AG08395 (cell line): ENCODE measurements around the gene SCAF8.
"Not testable (repeated sequence)": the region's sequence is repeated elsewhere in the genome, so short reads cannot be mapped to it uniquely, and the experiment has no call there.

Experiments
- DNase-seq: peaks from one replicate; pipeline ENCODE4 v3.0.0; 2012; ENCODE audit warnings: mixed read lengths, low spot score

Gene SCAF8

GRCh38 chr6:154782193-154782592, 49.0 kb downstream of the SCAF8 start:
- no peak for DNase-seq

- no peak for DNase-seq
Observed at GRCh38 chr6:154783229-154783628, 50.0 kb downstream of the SCAF8 start.

- no peak for DNase-seq
Observed at GRCh38 chr6:154785075-154785474, 51.9 kb downstream of the SCAF8 start.

GRCh38 chr6:154786144-154786868, 53.1 kb downstream of the SCAF8 start:
- no peak for DNase-seq

- DNase-seq, result peak; percentile 2
Observed at GRCh38 chr6:154791556-154792317, 58.5 kb downstream of the SCAF8 start.

GRCh38 chr6:154792325-154792724, 59.1 kb downstream of the SCAF8 start:
- DNase-seq, result no peak

GRCh38 chr6:154792761-154793160, 59.5 kb downstream of the SCAF8 start:
- no peak for DNase-seq

- no peak for DNase-seq
Observed at GRCh38 chr6:154796484-154796883, 63.3 kb downstream of the SCAF8 start.

- DNase-seq, result no peak
Observed at GRCh38 chr6:154797857-154798256, 64.6 kb downstream of the SCAF8 start.

- no peak for DNase-seq
Observed at GRCh38 chr6:154800338-154800737, 67.1 kb downstream of the SCAF8 start.

GRCh38 chr6:154805288-154805911, 72.2 kb downstream of the SCAF8 start:
- DNase-seq, result peak; percentile 55

GRCh38 chr6:154806804-154807203, 73.6 kb downstream of the SCAF8 start:
- DNase-seq, result no peak

GRCh38 chr6:154811663-154812062, 78.4 kb downstream of the SCAF8 start:
- DNase-seq, result not testable (repeated sequence)

- DNase-seq, result no peak
Observed at GRCh38 chr6:154814063-154814462, 80.8 kb downstream of the SCAF8 start.

GRCh38 chr6:154815938-154816820, 83.0 kb downstream of the SCAF8 start:
- peak; percentile 47 for DNase-seq

- DNase-seq, result no peak
Observed at GRCh38 chr6:154821099-154821498, 87.9 kb downstream of the SCAF8 start.

- no peak for DNase-seq
Observed at GRCh38 chr6:154821638-154822037, 88.4 kb downstream of the SCAF8 start.

GRCh38 chr6:154822947-154823558, 89.8 kb downstream of the SCAF8 start:
- no peak for DNase-seq

GRCh38 chr6:154824076-154824475, 90.9 kb downstream of the SCAF8 start:
- no peak for DNase-seq

GRCh38 chr6:154829970-154830369, 96.8 kb downstream of the SCAF8 start:
- DNase-seq, result no peak

- DNase-seq, result no peak
Observed at GRCh38 chr6:154830771-154831170, 97.6 kb downstream of the SCAF8 start.

- no peak for DNase-seq
Observed at GRCh38 chr6:154835307-154835706, 102.1 kb downstream of the SCAF8 start.
